Endometrium (tissue), 2 donors: ENCODE results near the gene KCNN1.
"Not testable (repeated sequence)": the region's sequence is repeated elsewhere in the genome, so short reads cannot be mapped to it uniquely, and the experiment has no call there.

Experiments
- FAIRE-seq: peaks from 2 replicates; lab custom pipeline; 2012; peaks lifted over from hg19 to GRCh38; lab: Jason Lieb, UNC
- donor health status: control.
- donor health status: control.

KCNN1 gene

GRCh38 chr19:17966550-17967256, at the start of gene KCNN1:
Gene KCNN1, plus strand, starts transcription at chr19:17967107. Its CDS starts 6,782 bp downstream, at chr19:17973889.
- FAIRE-seq = no peak

DNA sequence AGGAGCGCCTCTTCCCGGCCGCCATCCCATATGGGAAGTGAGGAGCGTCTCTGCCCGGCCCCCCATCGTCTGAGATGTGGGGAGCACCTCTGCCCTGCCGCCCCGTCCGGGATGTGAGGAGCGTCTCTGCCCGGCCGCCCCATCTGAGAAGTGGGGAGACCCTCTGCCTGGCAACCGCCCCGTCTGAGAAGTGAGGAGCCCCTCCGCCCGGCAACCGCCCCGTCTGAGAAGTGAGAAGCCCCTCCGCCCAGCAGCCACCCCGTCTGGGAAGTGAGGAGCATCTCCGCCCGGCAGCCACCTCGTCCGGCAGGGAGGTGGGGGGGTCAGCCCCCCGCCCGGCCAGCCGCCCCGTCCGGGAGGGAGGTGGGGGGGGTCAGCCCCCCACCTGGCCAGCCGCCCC, 48.8 kb upstream of the KCNN1 start:
- not testable (repeated sequence) for FAIRE-seq

GRCh38 chr19:17919122-17919521, 47.8 kb upstream of the KCNN1 start:
- FAIRE-seq = not testable (repeated sequence)

DNA sequence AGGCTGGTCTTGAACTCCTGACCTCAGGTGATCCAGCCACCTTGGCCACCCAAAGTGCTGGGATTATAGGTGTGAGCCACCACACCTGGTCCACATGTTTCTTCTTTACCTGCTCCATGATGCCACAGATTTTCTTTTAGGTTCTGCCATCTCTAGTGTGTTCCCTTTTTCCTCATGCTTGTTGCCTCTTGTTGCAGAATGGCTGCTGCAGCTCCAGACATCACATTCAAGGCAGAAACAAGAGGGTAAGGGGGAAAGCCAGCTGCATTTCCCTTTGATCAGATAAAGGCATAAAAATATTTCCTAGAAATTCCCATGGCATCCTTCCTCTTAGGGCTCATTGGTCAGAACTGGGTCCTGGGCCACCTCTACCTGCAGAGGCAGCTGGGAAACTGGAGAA, 46.4 kb upstream of the KCNN1 start:
- no peak for FAIRE-seq

DNA sequence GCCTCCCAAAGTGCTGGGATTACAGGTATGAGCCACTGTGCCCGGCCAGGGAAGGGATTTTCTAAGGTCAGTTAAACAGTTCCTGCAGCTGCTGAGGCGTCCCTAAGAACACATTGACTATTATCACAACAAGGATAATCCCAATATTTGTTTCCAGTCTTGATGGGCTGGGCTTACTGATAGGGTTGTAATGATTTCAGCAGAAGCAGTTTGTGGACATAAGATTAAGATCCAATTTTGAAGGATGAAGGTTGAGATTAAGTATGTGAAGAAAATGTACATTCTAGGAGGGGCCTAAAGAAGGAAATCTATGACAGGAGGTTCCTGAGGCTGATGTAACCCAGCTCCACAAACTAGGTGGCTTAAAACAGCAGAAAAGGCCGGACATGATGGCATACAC, 44.8 kb upstream of the KCNN1 start:
- no peak for FAIRE-seq

DNA sequence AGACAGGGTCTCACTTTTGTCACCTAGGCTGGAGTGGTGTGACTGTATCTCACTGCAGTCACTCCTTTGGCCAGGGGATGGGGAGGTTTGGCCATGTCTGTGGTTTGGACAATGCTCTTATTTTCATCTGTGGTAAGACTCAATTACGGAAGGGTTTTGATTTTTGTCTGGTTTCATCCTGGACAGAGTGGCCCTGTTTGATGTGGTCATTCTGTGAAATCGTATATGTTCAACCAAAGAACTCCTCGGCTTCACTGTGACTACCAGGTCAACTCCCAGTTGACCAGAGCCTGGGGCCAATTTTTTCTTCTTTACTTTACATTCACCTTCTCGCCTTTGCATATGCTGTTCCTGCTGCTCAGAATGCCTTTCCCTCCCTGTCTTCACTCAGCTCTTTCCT, 40.9 kb upstream of the KCNN1 start:
- no peak for FAIRE-seq

DNA sequence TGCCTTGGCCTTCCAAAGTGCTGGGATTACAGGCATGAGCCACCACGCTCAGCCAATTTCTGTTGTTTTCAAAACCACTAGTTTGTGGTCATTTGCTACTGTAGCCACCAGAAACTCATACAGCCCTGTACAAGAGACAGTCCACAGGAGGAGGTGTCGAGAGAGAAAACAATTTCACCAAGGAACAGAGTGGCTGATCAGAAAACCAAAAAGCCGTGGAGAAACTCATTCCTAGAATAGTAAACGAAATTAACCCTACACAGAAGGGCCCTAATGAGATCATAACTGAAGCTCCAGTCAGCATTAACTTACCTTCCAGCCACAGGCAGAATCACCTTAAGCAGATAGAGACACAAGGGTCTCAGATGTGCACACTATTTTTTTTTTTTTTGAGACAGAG, 37.9 kb upstream of the KCNN1 start:
- no peak for FAIRE-seq

- FAIRE-seq = no peak
Measured at GRCh38 chr19:17931532-17932191, 35.2 kb upstream of the KCNN1 start.

DNA sequence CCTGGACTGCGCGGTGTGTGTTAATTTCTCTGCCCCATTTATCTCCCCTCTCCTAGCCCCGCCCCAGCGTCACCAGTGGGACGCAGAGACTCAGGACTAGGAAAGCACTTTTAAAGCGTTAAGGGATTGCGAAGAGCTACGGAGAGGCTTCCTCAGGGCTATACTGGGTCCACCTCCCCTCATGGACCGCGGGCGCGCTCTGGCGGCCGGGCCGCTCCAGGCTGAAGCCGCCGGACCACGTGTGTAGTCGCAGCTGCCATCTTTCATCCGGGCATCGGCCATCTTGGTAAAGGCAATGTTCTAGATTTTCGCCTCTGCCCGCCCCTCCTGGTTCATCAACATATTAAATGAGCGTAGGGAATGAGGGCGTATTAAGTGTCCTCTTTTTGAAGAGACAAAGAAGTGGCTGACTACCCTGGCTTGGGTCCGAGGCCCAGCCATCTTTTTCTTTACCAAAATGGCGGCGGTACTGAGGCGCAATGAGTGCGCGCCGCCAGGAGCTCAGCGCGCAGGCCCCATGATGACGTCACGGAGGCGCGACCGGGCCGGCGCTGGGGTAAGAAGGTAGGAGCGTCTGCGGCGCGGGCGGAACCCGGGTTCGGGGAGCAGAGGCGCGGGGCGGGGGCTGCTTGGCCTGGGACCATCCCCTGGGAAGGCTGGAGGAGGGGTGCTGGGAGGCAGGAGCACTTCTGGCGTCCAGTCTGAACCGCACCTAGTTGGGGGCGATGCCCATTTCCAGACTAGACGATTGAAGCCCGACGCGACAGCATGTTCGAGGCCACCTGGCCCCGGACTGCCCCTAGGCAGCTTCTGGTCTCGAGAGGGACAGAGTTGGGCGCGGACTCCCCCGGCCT, 34.2 kb upstream of the KCNN1 start, which contains the start of gene CCDC124:
CCDC124 (plus strand) TSS at position 531 of the 854 bp plus-strand sequence. CDS start 3,406 bp downstream, outside the sequence.
- FAIRE-seq = no peak

- FAIRE-seq = no peak
Measured at GRCh38 chr19:17933414-17934129, 33.3 kb upstream of the KCNN1 start.

DNA sequence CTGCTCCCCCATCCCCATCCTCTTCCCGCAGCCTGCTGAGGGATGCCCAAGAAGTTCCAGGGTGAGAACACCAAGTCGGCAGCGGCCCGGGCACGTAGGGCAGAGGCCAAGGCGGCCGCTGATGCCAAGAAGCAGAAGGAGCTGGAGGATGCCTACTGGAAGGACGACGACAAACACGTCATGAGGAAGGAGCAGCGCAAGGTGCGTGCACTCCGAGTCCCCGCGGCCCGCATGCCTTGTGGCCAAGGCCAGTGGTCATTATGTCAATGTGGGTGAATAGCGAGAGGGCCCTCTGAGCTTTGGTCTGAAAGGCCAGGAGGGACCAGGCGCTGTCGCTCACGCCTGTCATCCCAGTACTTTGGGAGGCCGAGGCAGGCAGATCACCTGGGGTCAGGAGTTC, 30.5 kb upstream of the KCNN1 start:
- FAIRE-seq = no peak

- FAIRE-seq = no peak
Measured at GRCh38 chr19:17937371-17937900, 29.5 kb upstream of the KCNN1 start.

DNA sequence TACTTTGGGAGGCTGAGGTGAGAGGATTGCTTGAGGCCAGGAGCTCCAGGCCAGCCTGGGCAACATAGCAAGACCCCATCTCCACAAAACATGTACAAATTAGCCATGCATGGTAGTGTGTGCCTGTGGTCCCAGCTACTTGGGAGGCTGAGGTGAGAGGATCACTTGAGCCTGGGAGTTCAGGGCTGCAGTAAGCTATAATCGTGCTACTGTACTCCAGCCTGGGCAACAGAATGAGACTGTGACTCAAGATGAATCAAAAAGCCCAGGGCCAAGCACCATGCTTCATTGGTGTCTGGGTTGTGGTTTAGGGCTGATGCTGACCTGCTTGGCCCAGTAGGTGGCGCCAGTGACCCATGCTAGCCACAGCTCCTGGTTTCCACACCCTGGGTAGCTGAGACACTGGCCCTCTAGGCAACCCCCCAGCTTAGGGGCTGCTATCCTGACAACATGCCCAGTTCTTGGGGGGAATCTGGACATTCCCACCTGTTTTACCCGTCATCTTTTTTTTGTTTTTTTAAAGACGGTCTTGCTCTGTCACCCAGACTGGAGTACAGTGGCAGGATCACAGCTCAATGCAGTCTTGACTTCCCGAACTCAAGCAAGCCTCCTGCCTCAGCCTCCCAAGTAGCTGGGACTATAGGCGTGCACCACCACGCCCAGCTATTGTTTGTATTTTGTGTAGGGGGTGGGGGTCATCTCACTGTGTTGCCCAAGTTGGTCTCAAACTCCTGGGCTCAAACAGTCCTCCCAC, 28.6 kb upstream of the KCNN1 start:
- FAIRE-seq = no peak

DNA sequence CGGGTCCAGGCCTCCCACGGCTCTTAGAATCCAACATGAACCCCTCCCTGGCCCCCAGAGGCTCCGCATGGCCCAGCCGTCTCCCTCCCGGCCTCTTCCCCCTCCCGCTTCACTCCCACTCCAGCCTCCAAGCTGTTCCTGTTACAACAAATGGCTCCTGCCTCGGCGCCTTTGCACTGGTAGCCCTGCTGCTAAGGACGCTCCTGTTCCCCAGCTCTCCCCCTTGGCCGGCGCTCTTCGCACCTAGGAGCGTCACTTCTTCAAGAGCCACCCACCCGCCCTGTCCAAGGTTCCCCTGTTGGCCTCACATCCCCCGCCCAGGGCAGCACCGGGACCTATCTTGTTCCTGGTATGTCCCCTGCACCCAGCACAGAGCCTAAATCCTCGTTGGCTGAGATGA, 24.7 kb upstream of the KCNN1 start:
- FAIRE-seq = no peak

GRCh38 chr19:17942582-17943273, 24.2 kb upstream of the KCNN1 start:
- FAIRE-seq = no peak

GRCh38 chr19:17943274-17944221, 23.4 kb upstream of the KCNN1 start:
- FAIRE-seq = no peak

DNA sequence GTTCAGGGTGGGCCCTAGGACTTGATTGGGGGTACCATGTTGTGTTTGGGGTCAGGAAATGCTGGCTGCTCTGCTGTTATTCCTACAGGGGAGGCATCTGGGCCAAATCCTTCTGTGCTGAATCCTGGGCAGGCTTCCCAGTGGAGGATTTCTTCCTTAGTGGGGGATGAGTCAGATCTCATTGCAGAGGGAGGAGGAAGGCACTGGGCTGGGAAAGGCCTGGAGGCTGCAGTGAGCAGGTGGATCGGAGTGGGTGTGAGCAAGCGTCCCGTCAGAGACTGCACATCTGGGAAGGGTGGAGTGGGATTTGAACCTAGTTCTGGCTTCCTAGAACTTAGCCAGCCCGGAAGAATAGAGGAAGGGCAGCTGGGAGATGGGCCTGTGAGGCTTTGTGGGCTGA, 22.6 kb upstream of the KCNN1 start:
- no peak for FAIRE-seq

GRCh38 chr19:17946965-17947784, 19.7 kb upstream of the KCNN1 start:
- no peak for FAIRE-seq
